HG02885 (cell line): ENCODE data around the gene B3GNT4.
"Not testable (repeated sequence)": the region's sequence is repeated elsewhere in the genome, so short reads cannot be mapped to it uniquely, and the experiment has no call there.

Source experiments
- ATAC-seq: cut with Tn5 transposase; IDR thresholded peaks from one replicate; pipeline ENCODE4 v1.9.1; 2021; ENCODE audit warnings: mild to moderate bottlenecking; ENCODE audit not compliant: unreplicated experiment, poor library complexity

B3GNT4 gene

DNA sequence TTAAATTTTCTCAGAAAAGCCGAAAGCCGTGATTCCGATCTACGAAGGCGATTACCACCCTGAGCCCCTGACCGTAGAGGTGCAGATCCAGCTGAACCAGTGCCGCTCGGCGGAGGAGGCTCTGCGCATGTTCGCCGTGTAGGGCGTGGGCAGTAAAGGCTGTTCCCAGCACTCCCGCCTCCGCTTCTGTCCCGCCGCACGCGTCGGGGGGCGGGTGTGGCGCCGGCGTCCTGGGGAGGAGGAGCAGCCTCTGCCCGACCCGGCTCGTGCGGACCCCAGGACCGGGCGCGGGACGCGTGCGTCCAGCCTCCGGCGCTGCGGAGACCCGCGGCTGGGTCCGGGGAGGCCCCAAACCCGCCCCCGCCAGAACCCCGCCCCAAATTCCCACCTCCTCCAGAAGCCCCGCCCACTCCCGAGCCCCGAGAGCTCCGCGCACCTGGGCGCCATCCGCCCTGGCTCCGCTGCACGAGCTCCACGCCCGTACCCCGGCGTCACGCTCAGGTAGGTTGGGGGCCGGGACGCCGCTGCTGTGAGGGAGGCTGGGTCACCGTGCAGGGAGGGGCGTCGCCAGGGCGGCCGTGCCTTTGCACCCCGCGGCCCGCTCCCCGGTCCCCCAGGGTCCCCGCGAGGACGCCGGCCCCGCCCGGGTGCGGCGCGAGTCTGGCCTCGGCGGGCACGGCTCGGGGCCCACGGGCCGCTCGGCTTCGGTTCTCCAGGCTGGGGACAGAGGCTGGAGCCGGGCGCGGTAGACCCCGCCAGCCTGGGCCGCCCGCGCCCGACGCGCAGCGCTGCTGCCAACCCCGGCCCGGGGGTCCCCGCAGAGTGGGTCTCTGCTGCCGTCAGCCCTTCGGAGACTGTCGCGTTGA, at the start of gene B3GNT4:
Gene B3GNT4, plus strand, starts transcription at position 409 of the 866 bp plus-strand sequence. CDS start 910 bp downstream, outside the sequence.
- no peak for ATAC-seq

DNA sequence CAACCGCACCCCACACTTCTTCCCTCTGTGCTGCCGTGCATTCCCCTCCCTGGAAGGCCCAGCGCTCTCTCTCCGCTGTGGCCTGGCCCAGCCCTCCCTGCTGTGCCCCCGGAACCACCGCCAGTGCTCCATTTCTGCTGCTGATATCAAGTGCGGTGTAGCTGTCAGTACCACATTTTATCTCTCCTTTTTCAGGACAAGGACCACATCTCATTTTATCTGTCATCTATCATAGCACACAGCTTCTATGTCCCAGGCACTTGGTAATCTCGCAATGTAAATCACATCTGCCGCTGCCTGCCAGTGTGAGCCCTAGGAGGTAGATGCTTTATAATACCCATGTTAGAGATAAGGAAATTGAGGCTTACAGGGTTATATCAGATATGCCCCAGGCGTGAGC, 47.8 kb upstream of the B3GNT4 start:
- ATAC-seq: no peak

DNA sequence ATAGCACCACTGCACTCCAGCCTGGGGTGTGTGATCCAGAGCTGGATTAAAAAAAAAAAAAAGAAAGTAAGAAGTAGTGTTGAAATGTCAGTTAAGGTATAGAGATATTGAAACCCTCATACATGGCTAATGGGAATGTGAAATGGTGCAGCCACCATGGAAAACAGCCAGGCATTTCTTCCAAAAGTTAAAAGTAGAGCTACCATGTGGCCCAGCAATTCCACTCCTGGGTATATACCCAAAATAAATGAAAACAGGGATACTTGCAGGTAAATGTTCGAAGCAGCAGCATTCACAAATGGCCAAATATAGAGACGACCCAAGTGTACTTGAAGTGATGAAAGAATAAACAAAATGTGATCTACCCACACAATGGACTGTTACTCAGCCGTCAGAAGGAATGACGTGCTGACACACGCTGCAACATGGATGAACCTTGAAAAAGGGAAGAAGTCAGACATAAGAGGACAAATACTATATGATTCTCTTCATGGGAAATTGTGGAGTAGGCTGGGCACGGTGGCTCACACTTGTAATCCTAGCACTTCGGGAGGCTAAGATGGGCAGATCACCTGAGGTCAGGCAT, 44.7 kb upstream of the B3GNT4 start:
- no peak for ATAC-seq

DNA sequence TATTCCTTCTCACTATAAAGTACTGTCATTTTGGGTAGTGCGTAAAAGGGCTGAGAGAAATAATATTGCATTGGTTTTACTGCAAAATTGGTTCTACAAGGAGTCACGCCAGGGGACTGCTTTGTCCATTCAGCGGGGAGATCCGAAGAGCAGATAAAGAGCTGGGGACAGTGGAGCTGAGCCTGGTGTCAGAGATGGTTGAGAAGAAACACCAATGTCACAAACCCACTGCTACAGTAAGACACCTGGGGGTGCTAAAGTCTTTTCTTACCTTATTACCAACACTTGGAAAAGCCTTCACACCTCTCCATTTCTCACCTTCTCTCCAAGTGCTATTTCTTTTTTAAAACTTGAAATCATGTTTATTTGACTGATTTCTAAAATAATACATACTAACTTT, 43.6 kb upstream of the B3GNT4 start:
- no peak for ATAC-seq

DNA sequence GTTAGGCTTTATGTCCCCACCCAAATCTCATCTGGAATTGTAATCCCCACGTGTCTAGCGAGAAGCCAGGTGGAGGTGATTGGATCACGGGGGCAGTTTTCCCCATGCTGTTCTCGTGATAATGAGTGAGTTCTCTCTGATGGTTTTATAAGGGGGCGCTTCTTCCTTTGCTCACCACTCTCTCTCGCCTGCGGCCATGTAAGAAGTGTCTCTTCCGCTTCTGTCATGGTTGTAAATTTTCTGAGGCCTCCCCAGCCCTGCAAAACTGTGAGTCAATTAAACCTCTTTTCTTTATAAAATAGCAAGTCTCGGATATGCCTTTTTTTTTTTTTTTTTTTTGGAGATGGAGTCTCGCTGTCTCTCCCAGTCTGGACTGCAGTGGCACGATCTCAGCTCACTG, 42.7 kb upstream of the B3GNT4 start:
- no peak for ATAC-seq

DNA sequence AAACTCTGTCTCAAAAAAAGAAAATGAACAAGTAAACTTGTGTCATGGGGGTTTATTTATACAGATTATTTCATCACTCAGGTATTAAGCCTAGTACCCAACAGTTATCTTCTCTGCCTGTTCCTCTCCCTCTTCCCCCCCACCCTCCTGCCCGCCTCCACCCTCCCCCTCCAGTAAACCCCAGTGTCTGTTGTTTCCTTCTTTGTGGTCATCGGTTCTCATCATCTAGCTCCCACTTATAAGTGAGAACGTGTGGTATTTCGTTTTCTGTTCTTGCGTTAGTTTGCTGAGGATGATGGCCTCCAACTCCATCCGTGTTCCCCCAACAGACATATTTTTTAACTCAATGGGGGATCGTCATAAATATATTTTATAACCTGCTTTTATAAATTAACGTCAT, 41.8 kb upstream of the B3GNT4 start:
- no peak for ATAC-seq

DNA sequence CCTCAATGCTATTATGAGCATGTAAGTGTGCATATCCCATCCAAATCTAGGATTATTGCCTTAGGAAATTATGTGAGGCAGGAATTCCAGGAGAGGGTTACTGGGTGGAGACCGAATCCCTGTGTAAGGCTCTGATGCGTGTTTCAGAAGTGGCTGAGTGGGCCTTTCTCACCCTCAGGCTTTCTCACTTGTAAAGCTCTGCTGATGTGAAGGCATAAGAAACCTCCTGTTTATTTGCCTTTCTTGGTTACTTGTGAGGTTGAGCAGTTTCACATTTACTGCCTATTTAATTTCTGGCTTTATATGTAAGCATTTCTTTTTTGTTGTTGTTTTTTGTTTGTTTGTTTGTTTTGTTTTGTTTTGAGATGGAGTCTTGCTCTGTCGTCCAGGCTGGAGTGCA, 40.5 kb upstream of the B3GNT4 start:
- ATAC-seq: no peak

DNA sequence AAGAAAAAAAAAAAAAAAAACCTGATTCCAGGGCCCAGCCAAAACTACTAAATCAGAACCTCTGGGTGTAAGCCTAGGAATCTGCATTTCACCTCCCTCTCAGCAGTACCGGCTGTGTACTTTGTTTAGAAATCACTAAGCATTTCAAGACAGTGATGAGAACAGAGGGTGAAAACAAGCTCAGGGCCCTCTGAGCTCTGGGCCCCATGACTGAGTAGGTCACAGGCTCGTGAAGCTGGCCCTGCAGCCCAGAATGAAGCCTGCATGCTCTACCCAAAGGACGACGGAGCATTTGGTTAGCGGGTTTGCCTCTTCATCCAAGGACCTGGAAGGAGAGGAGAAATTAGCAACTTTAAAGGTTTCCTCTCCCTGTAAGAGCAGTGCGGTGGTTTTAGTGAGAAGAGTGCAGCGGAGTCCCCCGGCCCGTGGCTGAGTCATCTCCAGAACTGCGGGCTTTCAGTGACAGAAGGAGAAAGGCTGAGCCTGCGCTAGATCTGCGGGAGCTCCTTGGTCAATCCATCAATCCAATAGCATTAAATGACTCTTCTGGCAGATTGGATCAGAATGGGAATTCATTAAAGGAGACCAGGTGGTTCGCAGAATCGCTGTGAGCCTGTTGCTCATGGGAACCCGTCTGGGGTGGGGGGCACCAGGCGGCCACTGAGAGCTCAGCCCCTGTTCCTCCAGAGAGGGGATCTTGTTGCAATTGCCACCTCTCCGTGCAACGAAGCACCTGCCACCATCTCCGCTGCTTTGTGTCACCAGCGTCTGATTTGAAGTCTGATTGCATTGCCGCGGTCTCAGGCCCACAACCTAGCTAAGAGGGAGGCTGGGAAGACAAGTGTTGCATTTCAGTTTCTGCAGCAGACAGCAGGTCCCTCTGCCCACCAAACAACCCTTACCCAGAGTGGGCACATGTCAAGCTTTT, 36.8 kb upstream of the B3GNT4 start:
- peak; percentile 82 for ATAC-seq

DNA sequence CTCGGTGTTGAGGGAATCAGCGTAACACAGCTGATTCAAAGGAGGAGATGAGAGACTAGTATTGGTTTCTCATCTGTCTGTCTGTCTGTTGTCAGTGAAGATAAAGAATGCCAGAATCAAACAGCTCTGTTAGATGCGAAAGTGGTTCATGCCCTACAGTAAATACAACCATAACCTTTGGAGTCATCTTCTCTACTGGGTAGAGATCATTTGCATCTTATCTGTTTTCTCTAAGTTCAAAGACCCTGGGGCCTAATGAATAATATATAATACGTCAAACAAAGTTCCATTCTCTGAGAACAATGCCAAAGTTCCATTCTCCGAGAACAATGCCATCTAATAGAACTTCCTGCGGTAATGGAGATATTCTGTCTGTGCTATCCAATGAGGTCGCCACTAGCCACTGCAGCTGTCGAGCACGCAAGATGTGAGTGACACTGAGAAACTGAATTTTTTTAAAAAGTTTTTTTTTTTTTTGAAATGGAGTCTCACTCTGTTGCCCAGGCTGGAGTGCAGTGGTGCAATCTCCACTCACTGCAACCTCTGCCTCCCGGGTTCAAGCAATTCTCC, 36.1 kb upstream of the B3GNT4 start:
- ATAC-seq: no peak

DNA sequence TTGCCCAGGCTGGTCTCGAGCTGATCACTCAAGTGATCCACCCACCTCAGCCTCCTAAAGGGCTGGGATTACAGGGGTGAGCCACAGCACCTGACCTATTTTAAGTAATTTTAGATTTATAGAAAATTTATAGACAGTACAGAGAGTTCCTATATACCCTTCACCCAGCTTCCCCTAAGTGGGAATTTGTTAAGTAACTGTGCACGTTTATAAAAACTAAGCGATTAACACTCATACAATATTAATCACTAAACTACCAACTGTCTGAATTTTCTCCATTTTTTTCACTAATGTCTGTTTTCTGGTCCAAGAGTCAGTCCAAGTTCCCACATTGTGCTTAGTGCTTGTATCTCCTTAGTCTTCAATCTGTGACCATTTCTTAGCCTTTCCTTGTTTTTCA, 35.0 kb upstream of the B3GNT4 start:
- ATAC-seq: no peak

DNA sequence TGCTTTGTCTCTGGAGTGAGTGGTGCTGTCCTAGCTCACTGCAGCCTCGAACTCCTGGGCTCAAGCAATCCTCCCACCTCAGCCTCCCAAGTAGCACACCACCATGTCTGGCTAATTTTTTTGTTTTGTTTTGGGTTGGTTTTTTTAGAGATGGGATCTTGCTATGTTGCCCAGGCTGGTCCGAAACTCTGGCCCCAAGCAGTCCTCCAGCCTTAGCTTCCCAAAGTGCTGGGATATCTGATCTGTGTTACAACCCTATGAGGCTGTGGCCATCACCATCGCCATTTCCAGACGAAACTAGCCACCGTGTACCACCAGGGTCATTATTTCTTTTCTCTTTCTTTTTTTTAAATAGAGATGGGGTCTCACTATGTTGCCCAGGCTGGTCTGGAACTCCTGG, 32.1 kb upstream of the B3GNT4 start:
- no peak for ATAC-seq

DNA sequence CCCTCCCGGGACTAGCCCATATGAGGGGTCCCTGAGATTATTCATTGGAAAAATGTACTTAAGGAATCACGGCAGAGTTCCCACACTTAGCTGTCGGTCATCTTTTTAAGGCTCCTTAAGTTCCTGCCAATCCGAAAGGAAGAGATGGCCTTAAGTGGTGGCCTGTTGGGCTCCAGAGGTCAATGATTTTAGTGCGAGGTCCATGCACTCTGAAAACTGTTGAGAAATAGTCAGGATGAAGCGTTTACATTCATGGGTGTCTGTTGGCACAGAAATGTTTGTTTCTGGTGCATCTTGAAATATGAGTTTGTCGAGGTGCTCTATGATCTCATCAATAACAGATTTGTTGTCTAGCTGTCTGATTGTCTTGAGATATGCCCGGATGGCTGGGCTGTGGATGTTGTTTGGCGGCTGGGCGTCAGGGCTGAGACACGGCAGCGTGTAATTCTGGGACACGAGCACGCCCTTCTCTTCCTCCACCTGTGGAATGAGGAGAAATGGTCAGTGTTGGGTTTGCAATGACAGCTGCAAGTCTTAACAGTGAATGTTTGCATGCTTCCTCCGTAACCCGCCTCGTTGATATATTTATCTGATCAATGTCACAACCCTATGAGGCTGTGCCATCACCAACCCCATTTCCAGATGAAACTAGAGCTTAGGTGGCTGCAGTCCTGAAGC, 31.1 kb upstream of the B3GNT4 start:
- no peak for ATAC-seq

DNA sequence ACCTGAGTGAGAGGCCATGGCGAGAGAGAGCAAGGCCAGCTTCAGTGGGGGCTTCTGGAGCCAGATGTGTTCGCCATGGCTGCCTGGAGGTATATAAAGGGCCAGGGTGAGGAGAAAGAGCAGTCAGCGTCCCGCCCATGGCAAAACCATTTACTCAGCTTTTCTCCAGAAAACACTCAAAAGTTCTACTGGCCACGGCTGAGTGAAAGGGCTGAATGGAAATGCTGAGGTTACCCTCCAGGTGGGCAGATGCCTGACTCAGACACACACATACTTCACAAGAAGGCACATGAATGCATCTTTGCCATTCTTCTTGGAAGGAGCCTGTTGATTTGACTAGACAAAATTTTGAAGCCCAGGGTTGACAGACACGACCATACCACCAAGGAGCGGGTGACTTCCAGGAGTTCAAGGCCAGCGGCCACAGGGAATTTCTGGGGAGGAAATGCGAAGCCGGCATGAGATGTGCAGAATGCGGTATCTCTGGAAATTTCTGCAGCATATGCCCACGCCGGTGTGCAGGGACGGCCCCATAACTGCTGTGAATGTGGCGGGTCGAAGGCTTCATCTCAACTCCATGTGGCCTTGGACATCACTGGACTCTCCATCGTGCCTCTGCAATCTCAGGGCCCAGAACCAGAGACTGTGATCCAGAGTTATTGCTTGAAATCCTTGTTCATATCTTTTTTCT, 29.2 kb upstream of the B3GNT4 start, which contains the start of gene IL31:
Gene IL31, minus strand, starts transcription at position 67 of the 691 bp plus-strand sequence. Its CDS starts 49 bp downstream, at position 18.
- no peak for ATAC-seq

DNA sequence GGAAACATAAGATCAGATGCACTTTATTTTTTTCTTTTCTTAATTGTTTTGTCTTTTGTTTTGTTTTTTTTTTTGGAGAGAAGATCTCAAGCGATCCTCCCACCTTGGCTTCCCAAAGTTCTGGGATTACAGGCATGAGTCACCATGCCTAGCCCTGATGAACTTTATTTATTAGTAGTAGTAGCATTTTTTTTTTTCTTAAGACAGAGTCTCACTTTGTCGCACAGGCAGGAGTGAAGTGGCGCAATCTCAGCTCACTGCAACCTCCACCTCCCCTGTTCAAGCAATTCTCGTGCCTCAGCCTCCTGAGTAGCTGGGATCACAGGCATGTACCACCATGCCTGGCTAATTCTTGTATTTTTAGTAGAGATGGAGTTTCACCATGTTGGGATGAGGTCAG, 27.0 kb upstream of the B3GNT4 start:
- not testable (repeated sequence) for ATAC-seq

DNA sequence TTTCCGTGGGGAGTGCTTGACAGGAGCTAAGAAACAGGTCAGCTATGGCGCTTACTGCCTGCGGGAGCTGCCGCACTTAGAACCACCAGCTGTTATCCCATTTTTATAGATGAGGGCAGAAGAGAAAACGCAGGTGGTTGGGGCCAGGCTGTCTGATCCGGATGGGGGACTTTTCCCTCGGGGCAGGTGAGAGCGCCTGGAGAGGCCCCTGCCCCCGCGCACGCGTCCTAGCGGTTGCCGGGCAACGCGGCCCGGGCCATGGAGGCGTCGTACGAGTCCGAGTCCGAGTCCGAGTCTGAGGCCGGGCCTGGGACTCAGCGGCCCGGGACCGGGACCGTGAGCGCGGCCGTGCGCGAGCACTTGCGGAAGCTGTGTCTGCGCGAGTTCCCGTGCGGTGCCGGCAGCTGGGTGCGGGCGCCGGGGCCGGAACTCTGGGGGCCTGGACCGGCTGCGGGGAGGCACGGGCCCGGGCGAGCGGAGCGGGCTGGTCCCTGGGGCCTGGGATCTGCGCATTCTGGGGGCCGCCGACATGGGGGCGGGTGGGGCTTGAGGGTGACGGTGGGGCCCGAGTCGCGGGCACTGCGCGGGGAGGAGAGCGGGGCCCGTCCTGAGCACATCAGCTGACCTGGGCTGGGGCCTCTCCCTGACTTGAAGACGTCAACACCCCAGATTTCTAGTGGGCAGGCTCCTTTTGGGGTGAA, 20.5 kb upstream of the B3GNT4 start, which contains the start of gene LRRC43:
Gene LRRC43, plus strand, starts transcription at position 237 of the 701 bp plus-strand sequence. Its CDS starts 22 bp downstream, at position 259.
- ATAC-seq: no peak

DNA sequence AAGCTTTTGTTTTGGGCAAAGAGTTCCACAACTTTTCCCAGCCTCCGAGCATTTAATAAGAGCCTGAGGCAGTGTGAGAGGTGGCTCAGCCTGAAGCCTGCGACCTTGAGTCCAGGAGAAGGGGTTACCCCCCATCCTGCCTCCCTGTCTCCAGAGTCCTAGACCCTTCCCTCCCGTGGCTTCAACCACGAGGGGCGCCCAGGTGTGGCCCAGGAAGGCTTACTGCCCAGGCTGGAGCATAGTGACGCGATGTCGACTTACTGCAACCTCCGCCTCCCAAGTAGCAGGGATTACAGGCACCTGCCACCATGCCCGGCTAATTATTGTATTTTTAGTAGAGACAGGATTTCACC, 19.9 kb upstream of the B3GNT4 start:
- ATAC-seq: no peak

DNA sequence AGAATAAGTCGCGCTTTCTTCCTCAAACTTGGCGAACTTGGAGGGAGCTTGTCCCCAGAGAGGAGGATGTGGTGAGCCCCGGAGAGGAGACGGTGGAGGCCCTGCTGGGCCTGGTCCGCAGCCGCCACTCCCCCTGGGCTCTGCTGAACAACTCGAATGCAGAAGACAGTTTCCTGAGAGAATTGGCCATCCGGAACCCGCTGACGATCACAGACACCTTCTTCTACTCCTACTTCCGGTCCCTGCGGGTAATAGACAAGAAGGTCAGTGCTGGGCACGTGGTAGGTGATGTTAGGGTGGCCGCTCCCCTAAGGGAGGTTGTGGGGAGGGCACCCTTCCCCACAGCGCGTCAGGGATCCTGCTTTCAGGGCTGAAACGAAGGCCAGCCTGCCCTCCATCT, 19.0 kb upstream of the B3GNT4 start:
- no peak for ATAC-seq

DNA sequence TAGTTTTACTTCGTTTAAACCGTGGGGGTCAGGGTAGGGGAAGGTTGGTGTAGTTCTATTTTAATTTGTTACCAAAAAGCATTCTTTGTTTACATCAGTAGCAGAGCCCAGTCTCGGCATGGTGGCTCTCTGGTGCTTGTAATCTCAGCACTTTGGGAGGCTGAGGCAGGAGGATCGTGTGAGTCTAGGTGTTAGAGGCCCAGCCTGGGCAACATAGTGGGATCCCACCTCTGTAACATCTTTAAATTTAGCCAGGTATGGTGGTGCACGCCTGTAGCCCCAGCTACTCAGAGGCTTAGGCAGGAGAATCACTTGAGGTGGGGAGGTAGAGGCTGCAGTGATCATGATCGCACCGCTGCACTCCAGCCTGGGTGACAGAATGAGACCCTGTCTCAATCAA, 18.4 kb upstream of the B3GNT4 start:
- no peak for ATAC-seq
